GM18520 (cell line): ENCODE measurements around the gene COX6B1.
"Not testable (repeated sequence)": the region's sequence is repeated elsewhere in the genome, so short reads cannot be mapped to it uniquely, and the experiment has no call there.

Experiments
- ATAC-seq: cut with Tn5 transposase; IDR thresholded peaks from one replicate; pipeline ENCODE4 v1.9.1; 2021; ENCODE audit not compliant: unreplicated experiment

Gene COX6B1

DNA sequence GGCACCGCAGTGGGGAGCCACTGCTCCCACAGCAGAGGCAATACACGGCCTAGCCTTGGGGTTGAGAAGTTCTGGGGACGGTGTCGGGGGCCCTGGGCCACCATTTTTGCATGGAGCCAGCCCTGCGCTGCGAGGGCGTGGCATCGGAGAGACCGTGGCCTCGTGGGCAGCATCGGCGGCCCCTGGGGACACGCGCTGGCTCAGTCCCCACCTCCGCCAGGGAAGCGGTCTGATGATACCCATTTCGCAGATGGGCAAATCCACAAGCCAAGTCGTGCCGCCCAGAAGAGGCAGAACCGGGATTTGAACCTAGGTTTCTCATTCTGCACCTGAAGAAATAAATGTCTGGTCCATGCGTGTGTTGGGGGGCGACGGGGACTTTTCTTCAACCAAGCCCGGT lies 17.0 kb downstream of the COX6B1 start:
- ATAC-seq = no peak

DNA sequence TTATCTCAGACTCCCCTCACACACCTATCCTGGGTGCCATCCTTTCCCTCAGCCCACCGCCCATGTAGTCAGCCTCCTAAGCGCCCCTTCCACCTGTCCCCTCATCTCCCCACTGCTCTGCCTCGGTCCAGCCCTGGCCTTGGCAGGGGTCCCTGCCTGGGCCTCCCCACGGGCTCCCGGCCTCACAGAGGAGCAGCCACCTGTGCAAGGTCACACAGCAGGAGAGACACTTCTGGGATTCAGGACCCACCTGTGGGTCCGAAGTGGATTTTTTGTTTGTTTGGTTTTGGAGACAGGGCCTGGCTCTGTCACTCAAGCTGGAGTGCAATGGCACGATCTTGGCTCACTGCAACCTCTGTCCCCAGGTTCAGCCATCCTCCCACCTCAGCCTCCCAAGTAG lies 17.5 kb downstream of the COX6B1 start:
- ATAC-seq = no peak

DNA sequence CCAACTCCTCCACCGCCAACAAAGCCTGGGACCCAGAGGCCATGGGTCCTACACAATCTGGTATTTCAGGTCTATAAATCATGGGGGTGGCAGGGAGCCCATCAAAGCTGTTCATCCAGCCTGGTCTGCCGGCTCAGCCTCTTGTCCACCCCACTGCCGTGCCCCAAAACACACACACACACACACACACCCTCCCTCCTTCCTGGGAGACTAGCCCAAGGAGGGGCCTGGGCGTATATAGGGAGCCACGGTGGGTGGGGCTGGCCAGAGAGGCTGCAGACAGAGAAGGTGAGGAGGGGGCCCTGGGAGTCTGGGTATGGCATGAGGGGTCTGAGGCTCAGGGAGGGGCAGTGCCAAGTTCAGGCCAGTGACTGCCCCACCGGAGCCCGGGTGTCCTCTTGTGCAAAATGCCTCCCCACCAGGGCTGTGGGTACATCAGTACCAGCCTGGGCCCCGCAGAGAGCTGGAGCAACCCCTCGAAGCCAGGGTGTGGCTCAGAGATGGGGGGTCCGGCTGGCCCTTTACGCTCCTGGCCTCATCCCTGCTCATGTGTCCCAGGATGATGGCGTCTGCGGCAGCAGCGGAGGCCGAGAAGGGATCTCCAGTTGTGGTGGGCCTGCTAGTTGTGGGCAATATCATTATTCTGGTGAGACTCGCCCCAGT lies 18.3 kb downstream of the COX6B1 start, which contains the start of gene UPK1A:
Gene UPK1A, plus strand, starts transcription at position 267 of the 663 bp plus-strand sequence. Its CDS starts 296 bp downstream, at position 563.
- no peak for ATAC-seq

DNA sequence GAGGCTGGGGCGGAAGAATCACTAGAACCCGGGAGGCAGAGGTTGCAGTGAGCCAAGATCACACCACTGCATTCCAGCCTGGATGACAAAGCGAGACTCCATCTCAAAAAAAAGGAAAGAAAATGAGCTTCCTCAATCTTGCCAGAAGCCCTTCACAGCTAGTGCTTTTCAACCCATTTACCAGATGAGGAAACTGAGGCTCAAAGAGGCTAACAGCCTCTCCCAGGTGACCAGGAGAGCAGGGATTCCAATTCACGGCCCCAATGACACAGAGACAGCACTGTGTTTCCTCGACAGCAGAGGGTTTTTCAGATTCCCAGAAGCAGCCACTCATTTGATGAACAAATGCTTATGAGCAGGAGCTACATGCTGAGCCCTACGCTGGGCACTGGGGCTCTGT lies 21.4 kb downstream of the COX6B1 start:
- ATAC-seq = no peak

DNA sequence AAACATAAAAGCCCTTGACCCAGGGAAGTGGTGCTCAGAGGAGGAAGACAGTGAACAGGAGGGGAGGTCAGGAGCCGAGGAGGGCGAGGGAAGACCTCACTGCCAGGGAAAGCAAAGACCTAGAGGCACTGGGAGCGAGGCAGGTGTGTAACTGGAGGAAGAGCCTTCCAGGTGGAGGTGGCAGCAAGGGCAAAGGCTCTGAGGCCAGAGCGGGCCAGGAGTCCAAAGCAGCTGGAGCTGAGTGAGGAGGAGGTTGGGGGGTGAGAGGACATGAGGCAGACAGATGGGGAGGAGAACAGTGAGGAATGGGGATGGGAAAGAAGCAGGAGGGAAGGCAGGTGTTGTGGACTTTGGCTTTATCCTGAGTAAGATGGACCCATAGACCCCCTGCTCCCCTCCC lies 21.9 kb downstream of the COX6B1 start:
- ATAC-seq = no peak

DNA sequence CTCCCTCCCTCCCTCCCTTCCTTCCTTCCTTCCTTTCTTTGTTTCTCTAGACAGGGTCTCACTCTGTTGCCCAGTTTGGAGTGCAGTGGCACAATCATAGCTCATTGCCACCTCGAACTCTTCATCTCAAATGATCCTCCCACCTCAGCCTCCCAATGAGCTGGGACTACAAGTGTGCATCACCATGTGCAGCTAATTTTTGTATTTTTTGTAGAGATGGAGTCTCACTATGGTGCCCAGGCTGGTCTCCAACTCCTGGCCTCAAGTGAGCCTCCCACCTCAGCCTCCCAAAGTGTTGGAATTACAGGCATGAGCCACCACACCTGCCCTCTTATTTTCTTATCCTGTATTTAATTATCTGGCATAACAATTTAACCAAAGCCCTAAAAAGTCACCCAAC lies 22.6 kb downstream of the COX6B1 start:
- no peak for ATAC-seq

DNA sequence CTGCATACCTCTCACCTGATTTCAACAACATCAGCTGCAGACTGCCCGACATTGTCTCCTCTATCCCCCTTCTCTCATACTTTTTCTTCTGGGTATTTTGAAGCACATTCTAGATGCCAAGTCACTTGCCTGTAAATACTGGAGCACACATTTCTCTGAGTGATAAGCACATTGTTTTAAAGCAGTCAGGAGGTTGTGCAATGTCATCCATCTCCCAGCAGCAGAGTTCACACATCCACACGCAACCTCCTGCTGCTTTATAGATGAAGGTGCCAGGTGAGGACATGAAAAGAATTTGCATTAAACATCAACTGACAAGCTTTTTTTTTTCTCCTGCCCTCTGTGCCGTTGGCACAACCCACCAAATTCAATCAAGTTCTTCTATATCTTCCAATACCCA lies 23.7 kb downstream of the COX6B1 start:
- ATAC-seq = no peak

DNA sequence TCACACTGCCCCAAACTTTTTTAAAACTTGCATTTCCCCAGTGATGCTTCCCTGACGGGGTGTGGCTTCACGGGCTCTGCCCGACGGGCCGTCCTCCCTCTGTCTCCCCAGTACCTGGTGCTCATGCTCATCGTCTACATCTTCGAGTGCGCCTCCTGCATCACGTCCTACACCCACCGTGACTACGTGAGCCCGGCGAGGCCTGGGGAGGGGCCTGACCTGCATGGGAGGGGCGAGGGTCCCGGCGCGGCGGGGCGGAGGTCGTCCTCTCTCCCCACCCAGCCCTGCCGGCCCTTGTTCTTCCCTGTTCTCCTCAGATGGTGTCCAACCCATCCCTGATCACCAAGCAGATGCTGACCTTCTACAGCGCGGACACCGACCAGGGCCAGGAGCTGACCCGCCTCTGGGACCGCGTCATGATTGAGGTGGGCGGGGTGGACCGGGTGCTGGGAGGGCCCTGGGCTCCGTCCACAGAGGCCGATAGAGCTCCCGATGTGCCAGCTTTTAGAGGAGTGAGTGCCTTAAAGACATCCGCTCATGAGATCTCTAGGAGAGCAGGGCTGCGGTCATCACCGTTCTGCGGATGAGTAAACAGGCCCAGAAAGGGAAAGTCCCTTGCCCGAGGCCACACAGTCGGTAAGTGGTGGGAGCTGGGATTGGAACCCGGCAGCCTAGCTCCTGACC lies 25.1 kb downstream of the COX6B1 start:
- ATAC-seq = no peak

DNA sequence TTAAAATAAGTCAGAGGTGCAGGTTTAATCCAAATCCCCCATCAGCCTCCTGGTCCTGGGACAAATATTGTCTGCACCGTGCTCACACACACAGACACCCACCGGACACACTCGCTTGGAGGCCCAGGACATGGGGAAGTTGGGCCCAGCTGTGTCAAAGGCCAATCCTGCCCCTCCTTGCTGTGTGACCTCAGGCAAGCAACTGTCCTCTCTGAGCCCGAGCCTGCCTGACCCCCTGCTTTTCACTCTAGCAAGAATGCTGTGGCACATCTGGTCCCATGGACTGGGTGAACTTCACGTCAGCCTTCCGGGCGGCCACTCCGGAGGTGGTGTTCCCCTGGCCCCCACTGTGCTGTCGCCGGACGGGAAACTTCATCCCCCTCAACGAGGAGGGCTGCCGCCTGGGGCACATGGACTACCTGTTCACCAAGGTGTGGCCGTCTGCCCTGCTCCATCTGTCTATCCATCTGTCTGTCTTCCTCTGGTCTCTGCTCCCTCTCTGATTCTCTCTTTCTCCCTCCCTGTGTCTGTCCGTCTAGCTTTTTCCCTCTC lies 27.5 kb downstream of the COX6B1 start:
- no peak for ATAC-seq

DNA sequence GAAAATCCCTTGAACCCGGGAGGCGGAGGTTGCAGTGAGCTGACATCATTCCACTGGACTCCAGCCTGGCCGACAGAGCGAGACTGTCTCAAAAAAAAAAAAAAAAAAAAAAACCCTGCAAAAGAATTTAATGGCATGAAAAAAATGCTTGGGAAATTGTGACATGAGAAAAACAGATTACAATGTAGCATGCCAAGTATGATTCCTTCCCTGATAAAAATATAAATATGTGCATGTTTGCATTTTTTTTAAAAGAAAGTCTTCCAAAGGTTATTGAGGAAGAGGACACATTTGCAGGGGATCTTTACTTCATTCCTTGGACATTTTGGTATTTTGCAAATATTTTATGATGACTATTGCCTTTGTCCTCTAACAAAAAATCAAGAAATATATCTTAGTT lies 41.7 kb downstream of the COX6B1 start:
- ATAC-seq = no peak

DNA sequence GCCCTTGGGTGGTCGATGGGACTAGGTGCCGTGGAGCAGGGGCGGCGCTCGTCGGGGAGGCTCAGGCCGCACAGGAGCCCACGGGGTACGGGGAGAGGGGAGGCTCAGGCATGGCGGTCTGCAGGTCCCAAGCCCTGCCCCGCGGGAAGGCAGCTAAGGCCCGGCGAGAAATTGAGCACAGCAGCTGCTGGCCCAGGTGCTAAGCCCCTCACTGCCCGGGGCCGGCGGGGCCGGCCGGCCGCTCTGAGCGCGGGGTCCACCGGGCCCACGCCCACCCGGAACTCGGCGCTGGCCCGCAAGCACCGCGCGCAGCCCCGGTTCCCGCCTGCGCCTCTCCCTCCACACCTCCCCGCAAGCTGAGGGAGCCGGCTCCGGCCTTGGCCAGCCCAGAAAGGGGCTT lies 43.0 kb downstream of the COX6B1 start:
- ATAC-seq = not testable (repeated sequence)

DNA sequence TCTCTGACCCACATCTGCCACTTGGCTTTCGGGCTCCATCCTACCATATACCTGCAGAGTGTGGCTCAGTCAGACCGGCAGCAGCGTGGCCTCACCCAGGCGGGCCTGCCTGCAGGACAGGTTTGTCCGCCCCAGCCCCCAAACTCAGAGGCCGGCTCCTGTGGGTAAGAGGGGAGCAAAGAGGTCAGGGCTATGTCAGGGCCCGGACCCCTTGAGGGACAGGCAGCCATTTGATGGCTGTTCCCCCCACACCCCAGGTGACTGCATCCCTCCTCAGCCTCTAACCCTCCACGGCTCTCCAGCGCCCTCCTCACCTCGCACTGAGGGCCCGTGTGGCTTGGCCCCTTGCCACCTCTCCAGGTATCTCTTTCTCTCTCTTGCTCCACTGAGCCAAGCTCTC lies 43.9 kb downstream of the COX6B1 start:
- ATAC-seq = no peak

DNA sequence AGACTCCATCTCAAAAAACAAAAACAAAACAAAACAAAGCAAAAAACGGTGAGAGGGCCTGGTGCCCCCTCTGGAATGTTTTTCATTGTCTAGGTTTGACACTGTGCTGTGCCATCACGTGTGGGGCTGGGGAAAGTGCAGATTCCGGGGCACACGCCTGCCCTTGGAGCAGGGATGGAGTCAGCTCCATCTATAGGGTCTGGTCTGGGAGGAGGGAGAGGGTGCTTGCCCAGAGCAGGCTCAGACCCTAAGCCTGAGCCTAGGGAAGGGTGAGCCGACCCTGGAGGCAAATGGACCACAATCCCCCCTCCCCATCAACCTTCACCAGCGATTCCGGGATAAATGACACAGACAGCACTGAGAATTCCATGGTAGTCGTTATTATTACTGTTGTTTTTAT lies 45.3 kb downstream of the COX6B1 start:
- no peak for ATAC-seq

DNA sequence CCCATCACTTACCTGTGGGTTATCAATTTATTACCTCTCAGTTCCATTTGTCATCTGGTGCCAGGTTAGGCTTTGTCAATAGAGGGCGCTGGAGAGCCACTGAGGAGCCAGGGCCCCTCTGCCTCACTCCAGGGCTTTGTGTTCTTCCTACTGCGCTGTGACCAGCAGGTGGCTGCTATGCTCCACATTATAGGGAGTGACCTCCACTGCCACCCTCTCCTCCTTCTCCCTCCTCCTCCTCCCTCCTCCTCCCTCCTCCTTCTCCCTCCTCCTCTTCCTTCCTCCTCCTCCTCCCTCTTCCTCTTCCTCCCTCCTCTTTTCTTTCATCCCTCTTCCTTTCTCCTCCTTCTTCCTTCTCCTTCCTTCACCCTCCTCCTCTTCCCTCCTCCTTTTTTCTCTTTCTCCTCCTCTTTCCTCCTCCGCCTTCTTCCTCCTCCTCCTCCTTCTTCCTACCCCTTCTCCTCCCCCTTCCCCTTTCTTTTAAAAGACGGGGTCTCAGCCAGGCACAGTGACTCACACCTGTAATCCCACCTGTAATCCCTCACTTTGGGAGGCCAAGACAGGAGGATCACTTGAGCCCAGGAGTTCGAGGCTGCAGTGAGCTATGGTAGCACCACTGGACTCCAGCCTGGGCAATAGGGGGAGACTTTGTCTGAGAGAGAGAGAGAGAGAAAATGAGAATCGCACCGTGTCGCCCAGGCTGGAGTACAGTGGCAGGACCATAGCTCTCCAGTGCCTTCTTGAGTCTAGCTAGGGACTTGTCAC lies 45.9 kb downstream of the COX6B1 start:
- ATAC-seq = peak; percentile 88

DNA sequence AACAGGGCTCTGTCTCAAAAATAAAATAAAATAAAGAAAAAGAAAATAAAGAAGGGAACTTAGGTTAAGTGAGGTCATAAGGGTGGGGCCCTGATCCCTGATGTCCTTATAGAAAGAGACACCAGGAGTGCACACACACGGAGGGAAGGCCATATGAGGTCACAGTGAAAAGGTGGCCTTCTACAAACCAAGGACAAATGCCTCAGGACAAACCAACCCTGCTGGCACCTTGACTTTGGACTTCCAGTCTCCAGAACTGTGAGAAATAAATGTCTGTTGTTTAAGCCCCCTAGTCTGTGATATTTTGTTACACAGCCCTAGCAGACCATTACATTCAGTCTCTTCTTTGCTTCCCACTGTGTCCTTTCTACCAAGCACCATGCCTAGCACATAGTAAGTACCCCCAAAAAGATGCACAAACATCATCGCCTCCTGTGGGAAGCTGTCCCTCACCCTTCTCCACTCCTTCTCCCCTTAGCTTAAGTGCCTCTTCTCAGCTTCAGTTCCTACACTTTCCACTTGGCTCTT lies 47.8 kb downstream of the COX6B1 start:
- ATAC-seq = no peak

DNA sequence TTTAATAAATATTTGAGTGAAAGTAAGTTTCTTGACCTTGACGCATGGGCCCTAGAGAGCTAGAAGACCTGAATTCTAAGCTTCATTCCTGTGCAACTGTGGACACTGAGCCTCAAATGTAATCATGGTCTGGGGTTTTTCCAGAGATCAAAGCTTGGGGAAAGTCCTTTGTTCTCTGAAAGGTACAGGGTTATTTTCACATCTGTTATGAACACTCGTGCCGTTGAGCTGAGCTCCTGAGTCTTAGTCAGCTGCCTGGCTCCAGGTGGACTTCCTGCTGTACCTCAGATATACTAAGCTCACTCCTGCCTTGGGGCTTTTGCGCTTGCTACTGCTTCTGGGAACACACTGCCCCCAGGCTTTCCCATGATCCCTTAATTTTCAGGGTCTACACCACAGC lies 48.7 kb downstream of the COX6B1 start:
- no peak for ATAC-seq

DNA sequence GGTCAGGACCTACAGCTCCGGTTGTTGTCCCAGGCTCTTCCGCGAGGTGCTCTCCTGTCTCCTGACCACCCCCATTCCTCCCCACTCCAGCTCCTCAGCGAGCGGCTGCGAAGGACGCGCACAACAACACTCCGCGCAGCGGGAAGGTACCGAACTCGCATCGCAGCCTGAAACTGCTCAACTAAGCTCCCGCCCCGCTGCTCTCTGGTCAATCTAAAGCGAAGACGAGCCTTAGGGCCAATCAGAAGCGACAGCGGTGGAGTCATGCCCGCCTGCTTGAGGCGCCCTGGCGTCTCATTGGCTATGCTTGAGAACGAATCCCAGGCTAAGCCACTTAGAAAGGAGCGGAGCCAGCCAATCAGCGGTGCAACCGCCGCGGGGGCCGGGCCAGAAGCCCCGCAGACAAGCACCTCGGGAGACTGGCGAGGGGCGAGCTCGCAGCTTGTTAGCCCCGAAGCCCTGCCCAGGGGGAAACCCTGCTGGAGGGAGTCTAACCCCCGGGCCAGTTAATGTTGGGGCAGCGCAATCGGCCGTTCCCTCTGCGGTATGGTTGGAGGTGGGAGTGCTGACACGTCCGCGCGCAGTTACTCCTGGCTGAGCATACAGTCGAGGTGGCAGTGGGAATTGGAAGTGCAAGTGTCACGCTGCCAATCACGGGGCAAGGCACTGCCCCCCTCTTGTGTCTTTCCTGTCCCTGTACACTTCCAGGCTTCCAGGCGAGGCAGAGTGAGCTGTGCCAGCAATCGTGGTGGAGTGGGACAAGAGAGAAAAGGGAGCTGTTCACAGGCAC lies 54.3 kb downstream of the COX6B1 start:
- ATAC-seq = peak; percentile 98

DNA sequence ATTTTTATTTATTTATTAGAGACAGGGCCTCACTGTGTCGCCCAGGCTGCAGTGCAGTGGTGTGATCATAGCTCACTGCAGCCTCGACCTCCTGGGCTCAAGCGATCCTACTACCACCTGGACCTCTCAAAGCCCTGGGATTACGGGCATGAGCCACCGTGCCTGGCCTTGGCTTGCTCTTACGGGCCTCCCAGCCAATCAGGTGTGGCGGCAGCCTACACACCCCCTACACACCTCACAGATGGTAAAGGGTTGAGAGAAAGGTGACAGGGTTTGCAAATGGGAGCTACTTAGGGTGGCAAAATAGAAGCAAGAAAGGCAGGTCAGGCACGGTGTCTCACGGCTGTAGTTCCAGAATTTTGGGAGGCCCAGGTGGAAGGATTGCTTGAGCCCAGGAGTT lies 55.2 kb downstream of the COX6B1 start:
- no peak for ATAC-seq

DNA sequence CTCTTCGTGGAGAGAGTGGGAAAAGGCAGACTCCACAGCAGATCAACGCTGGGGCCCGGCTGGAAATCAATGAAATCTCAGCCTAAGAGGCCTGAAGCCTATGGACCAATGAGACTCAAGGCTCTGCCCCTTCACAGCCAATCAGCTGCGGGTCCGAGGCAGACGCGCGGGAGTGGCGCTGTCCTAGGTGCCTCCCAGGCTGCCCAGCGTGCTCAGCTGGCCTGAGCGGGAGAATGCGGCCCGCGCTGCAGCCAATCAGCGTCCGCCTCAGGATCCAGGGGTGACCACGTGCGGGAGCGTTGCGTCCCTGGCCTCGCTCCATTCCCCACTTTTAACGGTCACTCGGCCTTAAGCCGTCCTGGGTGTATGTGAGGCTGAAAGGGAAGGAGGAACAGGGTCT lies 56.1 kb downstream of the COX6B1 start, which contains the start of gene ZBTB32:
Gene ZBTB32, plus strand, starts transcription at position 341 of the 400 bp plus-strand sequence. CDS start 10,069 bp downstream, outside the sequence.
- ATAC-seq = no peak
